ENCODE results near the gene SETD2.
"Not testable (repeated sequence)": the region's sequence is repeated elsewhere in the genome, so short reads cannot be mapped to it uniquely, and the experiment has no call there.

The SETD2 gene

DNA sequence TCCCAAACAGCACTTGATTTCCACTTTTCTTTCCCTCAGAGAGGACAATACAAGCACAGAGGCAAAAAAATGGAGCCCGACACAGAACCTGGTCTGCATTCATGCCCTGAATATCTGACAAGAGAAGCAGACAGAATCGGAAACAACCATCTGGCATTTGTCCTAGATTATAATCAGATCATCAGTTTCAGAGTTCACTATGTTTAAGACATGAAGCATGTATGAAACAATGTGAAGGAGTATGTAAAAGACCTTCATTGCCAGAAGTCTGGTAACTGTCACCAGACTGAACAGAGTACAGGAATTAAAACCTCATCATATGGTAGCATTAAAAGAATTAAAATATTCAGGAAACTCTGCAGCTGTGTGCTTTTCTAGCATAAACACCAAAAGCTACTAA is 65.0 kb downstream of the SETD2 start:
- no peak for DNase-seq (ENCODE audit: low read depth)

DNA sequence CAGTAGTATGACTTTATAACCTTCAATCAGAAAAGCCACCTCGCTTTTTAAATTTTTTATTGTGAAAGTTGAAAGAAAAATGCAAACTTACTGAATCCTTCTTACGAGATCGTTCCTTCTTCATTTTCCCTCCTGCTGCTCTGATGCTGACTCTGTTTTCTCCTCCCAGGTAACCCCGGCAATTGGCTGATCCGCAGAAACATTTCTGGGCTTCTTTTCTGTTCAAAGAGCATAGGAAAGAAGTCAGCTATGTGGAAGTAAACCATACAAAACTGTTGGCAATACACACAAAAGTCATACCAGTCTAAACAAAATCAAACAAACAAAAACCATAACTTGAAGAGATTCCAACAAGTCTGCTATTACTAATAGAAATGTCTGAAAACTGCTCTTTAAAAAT is 66.0 kb downstream of the SETD2 start:
- DNase-seq (ENCODE audit: low read depth), result no peak

DNA sequence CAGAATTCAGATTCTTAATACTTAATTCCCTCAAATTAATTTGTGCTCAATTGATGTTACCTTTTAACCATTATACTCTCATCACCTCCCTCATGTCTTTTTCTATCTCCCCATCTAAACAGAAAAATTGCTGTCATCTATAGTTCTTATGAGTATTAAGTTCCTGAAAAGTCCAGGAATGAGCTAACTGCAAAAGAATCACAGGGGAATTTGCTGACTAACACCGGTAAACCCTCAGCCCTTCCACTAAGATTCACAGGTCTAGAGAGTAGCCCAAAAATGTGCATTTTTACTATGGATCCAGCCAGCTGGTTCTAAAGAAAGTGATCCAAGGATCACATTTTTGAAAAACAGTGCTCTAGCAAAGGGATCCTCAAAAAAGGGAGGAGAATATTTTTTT is 67.0 kb downstream of the SETD2 start:
- DNase-seq (ENCODE audit: low read depth), result no peak

DNA sequence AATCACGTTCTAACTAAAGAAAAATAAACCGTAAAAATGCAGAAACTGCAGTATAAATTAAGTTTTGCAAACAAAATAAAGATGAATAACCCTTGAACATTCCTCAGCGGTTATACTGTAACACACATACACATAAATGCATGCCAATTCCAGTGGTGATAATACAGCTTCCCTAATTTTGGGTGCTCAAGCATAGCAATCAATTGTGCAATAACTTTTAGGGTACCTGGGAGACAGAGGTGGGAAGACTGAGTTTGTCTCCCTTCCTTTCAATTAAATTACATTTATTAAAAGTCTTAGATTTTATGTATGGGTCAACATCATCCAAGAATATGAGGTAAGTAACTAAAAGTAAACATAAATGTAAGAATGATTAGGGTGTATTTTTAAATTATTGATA is 71.8 kb downstream of the SETD2 start:
- DNase-seq (ENCODE audit: low read depth), result no peak

DNA sequence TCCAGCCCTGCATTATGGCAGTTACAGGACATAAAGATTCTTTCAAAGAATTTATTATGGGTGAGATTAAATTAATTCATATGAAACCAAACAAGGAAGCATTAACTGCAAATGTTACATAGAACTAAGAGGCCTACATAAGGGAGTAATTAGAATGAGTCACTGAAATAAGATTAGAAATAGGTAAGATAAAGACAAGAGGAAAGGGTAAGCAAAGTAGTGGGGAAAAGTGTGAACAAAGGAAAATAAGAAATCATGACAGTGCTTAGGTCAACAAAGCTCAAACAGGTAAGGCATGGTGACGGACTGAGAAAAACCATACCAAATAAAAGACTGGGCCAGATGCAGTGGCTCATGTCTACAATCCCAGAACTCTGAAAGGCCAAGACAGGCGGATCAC is 74.3 kb downstream of the SETD2 start:
- no peak for DNase-seq (ENCODE audit: low read depth)

DNA sequence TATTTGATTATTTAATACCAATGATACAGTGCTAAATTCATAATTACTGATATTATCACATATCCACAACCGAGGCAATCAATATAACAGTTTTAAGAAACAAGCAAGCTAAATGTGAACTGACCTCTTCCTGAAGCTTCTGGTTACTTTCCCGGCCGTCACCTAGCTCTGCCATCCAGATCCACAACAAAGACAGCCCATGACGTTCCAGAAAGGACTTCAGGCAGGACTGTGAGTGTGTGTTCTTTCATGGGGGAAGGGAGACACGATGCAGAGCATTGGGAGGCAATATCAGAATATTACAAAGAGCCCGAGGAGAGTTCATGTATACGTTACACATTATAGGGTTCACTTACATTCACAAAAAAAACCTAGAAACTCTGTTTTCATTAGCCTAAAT is 77.8 kb downstream of the SETD2 start:
- DNase-seq (ENCODE audit: low read depth), result no peak

DNA sequence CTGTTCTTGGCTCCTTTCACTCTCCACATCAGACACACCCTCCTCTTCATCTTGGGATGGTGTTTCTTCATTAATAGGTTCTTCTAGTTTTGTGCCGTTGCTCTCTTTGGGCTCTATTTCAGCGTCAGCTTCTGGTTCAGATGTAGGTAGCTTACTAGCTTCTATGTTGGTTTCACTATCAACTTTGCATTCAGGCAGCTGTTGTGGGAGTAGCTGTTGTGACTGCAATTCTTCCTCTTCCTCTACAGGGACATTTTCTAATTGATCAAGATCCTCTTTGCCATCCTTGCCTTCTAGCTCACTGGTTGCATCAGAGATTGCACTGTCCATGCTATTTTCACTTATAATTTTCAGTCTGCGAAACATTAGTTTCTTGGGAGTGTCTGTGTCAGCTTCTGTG is 80.1 kb downstream of the SETD2 start:
- no peak for DNase-seq (ENCODE audit: low read depth)

DNA sequence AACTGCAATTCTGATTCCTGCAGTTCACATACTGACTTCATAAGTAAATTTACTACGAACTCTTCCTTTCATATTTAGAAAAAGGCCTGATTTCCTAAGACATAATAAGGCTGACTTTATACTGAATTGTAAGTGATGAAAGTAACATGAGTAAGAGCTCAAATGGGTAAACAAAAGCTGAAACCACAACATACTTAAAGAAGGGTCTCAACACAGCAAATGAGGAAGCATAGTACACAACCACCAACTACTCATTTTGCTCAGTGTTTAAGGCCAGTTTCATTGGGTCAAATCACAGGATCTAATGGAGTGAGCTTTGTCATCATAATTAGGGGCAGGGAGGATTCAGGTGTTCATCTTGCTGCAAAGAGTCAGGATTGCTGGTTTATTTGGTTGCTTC is 81.4 kb downstream of the SETD2 start:
- DNase-seq (ENCODE audit: low read depth), result no peak

DNA sequence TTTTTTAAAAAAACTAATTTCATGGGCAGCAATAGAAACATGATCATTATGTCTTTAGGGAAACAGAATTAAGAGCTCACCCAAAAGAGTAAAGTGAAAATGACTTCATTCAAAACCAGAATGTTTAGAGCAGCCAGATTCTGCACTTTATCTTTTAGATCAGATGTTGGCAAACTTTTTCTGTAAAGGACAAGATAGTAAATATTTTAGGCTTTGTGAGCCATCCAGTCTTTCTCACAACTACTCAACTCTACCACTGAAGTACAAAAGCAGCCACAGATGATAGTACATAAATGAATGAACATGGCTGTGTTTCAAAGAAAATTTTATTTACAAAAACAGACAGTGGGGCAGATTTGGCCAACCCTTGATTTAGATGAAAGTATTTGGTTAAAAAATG is 84.5 kb downstream of the SETD2 start:
- no peak for DNase-seq (ENCODE audit: low read depth)

DNA sequence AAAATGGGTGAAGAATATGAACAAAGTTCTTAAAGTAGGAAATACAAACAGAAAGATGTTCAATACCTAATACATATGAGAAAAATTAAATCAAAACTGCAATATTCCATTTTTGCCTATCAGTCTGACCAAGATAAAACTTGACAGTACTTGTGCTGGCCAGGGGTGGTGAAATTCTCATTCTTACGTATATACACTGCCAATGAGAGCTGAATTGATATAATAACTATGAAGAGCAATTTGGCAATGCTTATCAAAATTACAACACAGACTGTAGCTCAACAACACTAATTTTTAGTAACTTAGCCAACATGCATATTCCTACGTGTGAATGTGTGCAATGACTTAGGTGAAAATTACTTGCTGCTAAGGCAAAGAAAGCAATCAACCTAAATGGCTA is 90.2 kb downstream of the SETD2 start:
- DNase-seq (ENCODE audit: low read depth), result no peak

DNA sequence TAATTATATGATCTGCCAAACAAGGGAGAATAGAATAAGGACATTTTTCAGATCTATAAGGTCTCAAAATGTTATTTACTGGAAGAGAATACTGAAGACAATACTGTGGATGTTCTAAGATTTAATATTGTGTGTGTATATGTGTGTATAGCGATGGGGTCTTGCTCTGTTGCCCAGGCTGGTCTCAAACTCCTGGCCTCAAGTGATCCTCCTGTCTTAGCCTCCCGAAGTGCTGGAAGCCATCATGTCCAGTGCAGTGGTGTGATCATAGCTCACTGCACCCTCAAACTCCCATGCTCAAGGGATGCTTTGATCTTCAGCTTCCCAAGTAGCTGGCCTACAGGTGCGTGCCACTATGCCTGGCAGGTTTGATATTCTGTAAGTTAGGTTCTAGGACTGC is 93.1 kb downstream of the SETD2 start:
- DNase-seq (ENCODE audit: low read depth), result no peak

DNA sequence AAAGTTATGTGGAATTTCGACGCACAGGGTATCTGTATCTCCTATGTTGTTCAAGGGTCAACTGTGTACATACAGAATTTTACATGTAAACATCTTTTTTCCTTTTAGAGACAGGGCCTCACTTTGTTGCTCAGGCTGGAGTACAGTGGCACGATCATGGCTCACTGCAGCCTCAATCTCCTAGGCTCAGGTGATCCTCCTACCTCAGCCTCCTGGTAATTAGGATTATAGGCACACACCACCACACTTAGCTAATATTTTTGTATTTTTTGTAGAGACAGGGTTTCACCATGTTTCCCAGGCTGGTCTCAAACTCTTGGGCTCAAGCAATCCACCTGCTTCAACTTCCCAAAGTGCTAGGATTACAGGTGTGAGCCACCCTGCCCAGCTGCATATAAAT is 97.7 kb downstream of the SETD2 start:
- DNase-seq (ENCODE audit: low read depth), result not testable (repeated sequence)

DNA sequence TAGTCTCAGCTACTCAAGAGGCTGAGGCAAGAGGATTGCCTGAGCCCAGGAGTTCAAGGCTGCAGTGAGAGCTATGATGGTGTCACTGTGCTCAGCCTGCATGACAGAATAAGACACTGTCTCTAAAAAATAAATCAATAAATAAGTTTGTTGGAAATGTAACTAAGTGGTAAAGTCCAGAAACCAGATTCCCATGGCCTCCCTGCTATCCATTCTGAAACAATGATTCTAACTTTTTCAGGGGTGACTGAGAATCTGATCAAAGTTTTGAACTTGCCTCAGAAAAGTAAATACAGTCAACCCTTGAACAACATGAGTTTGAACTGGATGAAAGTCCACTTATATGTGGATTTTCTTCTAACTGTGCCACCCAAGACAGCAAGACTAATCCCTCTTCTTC is 98.2 kb downstream of the SETD2 start:
- no peak for DNase-seq (ENCODE audit: low read depth)

DNA sequence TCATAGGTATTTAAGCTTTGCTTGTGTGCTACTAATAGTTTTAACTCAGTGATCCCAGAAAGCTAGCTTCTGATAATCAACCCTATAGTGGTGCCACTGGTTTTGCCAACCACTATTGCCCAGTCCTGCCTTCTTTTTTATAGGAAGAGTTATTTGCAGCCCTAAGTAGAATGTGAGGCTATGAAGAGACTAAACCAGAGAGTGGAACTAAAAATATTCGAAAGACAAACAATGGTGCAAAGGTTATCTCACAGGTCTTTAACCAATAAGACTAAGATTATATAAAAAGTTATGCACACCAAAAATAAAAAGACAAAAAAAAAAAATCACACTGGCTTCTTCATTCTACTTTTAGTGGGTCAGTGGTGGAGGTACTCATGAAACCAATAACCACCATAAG is 98.9 kb downstream of the SETD2 start:
- DNase-seq (ENCODE audit: low read depth), result no peak

DNA sequence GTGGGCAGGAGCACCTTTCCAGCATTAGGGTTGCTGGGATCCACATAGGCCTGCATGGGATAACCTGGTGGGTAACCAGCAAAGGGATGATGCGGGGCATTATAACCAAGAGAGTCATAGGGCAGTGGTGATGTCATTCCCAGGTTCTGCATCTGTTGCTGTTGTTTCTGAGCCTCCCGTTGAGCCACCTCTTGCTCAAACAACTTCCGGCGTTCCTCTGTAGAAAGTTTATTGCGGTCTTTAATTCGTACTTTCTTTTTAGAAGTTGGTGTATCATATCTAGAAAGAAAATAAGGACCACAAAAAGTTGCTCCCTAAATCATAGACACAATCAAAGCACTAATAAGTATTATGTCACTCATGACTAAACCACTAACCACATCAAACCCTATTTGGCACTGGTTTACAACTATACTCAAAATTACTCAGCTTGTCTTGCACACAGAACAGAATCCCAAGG is 106.7 kb downstream of the SETD2 start:
- no peak for DNase-seq (ENCODE audit: low read depth)

DNA sequence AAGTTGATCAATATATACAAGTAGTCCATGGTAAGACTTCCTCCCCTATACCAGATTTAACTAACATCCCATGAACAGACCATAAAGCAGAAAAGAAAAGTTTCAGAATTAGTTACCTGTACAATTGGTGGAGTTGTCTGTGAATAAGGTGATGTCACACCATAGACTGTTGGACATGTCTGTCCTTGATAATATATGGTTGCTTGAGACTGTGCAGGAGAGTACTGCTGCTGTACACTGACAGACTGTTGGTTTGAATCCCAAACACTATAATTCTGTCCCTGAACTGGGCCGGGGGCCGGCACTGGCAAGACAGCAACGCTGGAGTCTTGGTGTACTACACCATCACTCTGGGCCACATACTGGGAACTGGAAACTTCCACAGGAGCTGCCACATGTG is 107.2 kb downstream of the SETD2 start:
- no peak for DNase-seq (ENCODE audit: low read depth)

DNA sequence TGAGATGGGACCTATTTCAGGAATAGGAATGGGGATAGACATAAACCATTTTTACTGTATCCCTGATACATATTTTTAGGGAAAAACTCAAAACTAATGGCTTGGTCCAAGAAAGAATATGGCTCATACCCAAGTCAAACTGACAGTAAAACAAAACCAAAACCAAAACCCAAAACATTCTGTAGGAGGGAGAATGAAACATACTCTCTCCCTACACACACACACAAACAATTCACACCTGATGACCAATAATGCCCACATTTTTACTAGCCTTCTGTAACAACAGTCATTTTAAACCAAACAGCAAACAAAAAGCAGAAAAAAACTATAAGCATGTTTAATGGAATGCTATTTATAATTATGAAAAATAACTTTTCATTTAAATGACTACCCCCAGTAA is 109.5 kb downstream of the SETD2 start:
- DNase-seq (ENCODE audit: low read depth), result no peak

DNA sequence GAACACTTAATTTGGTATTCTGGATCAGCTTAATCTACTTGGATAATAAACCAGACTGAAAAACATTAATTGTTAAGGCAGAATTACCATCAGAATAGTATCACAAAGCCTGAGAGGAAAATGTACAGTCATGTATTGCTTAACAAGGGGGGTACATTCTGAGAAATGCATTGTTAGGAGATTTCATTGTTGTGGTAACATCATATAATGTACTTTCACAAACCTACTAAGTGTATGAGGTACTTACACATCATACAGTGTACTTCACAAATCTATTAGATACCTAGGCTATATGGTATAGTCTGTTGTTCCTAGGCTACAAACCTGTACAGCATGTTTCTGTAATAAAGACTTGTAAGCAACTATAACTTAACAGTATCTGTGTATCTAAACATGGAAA is 116.2 kb downstream of the SETD2 start:
- DNase-seq (ENCODE audit: low read depth), result no peak

DNA sequence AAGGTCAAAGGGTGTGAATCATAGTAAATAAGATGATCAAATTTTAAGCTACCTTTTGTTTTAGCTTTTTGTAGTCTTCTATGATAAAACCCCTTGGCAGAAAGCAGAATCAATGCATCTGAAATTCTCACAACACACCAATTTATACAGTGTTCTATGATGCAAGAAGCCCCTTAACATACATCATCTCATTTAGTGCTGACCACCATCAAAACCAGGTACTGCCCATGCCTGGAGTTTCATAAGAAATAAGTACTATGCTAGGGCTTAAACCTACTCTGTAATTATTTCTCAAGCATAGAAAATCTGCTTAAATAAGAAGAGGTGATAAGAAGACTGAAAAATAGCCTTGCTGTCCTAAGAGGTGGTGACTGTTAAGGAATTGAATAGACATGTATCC is 116.8 kb downstream of the SETD2 start:
- no peak for DNase-seq (ENCODE audit: low read depth)

DNA sequence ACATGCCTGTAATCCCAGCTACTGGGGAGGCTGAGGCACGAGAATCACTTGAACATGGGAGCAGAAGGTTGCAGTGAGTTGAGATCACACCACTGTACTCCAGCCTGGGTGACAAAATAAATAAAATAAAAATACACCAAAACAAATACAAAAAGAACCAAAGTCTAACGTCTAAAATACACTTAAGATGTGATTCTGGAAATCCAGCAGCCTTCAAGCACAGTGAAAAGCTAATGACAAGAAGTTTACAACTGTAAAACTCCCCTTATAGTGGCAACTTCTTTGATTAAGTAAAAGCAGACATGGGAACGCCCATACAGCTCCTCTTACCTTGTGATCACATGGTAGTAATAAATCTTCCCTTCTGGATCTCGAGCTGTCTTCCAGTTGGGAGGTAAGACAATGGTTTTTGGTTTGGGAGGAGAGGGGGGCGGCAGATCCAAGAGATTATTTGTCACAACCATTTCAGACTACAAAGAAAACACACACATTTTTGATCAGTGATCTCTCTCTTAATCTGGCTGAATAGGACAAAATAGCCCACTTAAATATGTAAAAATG is 121.6 kb downstream of the SETD2 start:
- DNase-seq (ENCODE audit: low read depth), result no peak

DNA sequence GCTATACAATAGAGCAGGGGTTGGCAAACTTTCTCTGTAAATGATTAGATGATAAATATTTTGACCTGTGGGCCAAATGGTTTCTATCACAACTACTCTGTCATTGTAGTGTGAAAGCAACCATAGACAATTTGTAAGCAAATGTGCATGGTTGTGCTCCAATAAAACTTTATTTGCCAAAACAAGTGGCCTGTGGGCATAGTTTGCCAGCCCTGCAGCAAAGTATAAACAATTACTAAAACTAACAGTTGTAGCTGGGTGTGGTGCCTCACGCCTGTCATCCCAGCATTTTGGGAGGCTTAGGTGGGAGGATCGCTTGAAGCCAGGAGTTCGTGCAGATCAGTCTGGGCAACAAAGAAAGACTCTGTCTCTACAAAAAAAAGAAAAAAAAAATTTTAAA is 122.8 kb downstream of the SETD2 start:
- DNase-seq (ENCODE audit: low read depth), result no peak

DNA sequence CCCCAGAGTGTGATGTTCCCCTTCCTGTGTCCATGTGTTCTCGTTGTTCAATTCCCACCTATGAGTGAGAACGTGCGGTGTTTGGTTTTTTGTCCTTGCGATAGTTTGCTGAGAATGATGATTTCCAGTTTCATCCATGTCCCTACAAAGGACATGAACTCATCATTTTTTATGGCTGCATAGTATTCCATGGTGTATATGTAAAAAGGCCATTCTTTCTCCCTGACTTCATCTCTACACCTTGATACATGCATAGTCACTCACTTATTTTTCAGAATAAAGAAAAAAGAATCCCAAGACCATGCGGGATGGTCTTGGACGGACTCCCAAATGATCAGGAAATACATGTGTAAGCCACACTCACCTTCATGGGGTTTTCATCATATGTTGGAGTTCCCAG is 126.6 kb downstream of the SETD2 start:
- DNase-seq (ENCODE audit: low read depth), result not testable (repeated sequence)

DNA sequence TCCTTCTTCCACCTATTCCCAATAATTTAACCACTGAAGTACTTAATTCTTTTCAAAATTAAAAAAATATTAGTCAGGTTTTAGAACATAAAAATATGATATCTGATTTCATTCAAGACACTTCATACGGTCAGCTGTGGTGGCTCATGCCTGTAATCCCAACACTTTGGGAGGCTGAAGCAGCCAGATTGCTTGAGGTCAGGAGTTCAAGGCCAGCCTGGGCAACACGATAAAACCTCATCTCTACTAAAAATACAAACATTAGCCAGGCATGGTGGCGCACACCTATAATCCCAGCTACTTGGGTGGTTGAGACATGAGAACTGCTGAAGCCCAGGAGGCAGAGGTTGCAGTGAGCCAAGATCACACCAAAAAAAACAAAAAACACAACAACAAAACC is 127.8 kb downstream of the SETD2 start:
- no peak for DNase-seq (ENCODE audit: low read depth)

DNA sequence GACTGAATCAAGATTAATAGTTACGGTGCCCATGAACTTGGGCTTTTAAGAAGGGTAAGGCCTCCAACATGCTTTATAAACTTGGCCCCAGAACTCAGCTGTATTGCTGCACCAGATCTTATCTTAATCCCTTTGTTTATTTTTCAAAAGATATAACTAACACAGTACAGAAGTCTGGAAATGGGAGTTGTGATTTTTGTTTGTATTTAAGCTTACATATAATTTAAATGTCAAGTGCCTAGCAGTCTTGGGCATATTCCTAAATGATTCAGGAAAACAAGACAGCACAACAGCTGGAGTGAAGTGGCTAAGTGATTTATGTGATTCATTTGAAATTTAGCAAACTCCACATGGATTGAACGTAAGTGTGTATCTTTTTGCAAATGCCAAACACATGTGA is 128.3 kb downstream of the SETD2 start:
- no peak for DNase-seq (ENCODE audit: low read depth)

DNA sequence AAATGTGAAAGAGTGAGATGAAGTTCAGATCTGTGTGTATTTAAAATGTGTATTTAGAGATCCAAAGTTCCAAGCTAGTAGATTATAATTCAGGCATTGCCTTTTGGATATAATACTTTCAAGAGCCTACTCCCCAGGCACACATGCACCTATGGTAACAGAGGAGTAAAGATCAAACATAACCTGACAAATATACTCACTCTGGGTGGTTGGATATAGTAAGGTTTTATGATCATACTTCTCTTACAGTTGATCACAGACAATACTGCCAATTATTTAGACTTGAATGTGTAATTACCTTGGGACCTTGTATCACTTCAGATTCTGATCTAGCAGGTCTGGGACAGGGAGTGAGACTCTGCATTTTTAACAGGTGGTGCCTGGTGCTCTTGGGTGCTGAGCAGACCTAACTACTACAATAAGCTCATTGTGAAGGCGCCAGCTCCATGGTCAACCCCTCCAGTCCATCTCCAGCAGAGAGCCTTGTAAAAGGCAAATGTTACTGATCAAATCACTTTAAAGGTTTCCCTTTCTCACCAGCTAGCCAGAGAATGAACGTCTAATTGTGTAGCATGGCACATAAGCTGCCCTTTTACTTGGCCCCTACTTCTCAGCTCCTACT is 128.9 kb downstream of the SETD2 start:
- DNase-seq (ENCODE audit: low read depth), result no peak

Data from stimulated activated CD8-positive, alpha-beta memory T cell treated with anti-CD3 and anti-CD28 coated beads, Interleukin-7, amount 100 ng/mL, for 24 hours (primary cell).